Activated naive CD8-positive, alpha-beta T cell (primary cell): Measurements from ENCODE around the gene PDGFRB.

Experiments
- H3K27ac Mint-ChIP-seq: one replicate; pipeline ENCODE4 v1.8.0; 2021; ENCODE audit warnings: mixed read lengths
- H3K27me3 Mint-ChIP-seq: one replicate; pipeline ENCODE4 v1.8.0; 2021; ENCODE audit warnings: mixed read lengths
- H3K36me3 Mint-ChIP-seq: one replicate; pipeline ENCODE4 v1.8.0; 2021; ENCODE audit warnings: mixed read lengths
- H3K4me1 Mint-ChIP-seq: one replicate; pipeline ENCODE4 v1.8.0; 2021; ENCODE audit warnings: low read depth, mixed read lengths
- H3K4me3 Mint-ChIP-seq: one replicate; pipeline ENCODE4 v1.8.0; 2021; ENCODE audit warnings: mild to moderate bottlenecking, mixed read lengths
- H3K9me3 Mint-ChIP-seq: one replicate; pipeline ENCODE4 v1.8.0; 2021; ENCODE audit warnings: low read depth, mixed read lengths

Gene PDGFRB

DNA sequence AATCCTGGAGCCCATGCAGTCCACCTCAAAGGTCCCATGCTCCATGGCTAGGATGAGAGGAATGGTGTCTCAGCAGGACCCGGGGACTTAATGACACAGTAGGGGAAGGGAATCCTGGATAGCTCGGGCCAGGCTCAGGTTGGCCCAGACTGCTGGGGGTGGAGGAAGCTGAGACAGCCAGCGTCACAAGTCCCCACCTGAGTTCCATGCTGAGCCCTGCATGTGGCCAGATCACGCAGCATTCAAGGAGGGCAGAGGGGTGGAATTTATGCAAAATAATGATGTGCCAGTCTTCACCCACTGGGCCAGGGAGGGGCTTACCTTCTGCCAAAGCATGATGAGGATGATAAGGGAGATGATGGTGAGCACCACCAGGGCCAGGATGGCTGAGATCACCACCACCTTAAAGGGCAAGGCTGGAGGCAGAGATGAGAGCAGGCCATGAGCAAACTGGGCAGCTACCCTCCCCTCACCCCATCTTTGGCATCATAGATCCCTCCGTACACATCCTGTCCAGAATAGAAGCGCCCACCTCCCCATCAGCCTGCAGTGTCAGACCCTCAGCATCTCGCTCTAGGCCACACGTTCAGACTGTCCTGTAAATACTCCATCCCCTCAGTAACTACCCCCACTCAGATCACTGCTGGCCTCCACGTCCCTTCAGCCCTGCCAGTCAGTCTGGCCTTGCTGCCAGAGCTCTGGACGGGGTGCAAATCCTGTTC is 29.3 kb downstream of the PDGFRB start:
- Mint-ChIP-seq H3K4me3 (no peak overlapping the region), H3K27ac (no peak overlapping the region), H3K36me3 (no peaks in the 10 kb centered on the region), H3K9me3 (no peaks in the 10 kb centered on the region), H3K27me3 (no peaks in the 10 kb centered on the region), H3K4me1 (no peaks in the 10 kb centered on the region)

DNA sequence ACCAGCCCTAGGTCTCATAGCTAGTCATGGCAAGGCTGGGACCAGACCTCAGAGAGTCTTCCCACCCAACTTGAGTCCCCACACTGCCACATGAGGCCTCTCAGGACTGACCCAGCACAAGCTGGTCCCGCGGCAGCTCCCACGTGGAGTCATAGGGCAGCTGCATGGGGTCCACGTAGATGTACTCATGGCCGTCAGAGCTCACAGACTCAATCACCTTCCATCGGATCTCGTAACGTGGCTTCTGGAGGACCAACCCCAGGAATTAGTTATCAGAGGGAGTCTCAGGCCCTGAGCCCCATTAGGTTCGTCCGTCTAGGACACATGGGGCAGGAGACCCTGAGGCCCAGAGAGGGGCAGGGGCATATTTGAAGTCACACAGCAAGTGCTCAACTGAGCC is 30.3 kb downstream of the PDGFRB start:
- Mint-ChIP-seq H3K27ac (no peak overlapping the region), H3K4me1 (no peaks in the 10 kb centered on the region), H3K36me3 (no peaks in the 10 kb centered on the region), H3K4me3 (no peak overlapping the region), H3K27me3 (no peaks in the 10 kb centered on the region), H3K9me3 (no peaks in the 10 kb centered on the region)

DNA sequence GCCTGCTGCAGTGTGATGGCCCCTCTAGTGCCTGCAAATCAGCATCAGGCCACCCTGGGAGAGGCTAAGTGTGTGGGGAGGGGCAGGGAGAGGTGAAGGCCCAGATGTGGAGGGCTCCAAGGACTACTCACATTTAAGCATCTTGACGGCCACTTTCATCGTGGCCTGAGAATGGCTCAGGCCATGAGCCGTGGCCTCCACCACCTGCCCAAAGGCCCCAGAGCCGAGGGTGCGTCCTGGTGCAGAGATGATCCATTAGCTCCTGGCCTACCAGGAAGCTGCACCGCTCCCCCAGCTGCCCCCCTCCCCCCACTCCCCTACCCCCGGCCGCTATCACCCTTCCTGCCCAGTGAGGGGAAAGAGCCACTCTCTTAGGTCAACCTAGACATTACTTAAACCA is 31.0 kb downstream of the PDGFRB start:
- Mint-ChIP-seq H3K9me3 (no peaks in the 10 kb centered on the region), H3K4me1 (no peaks in the 10 kb centered on the region), H3K4me3 (no peak overlapping the region), H3K27me3 (no peaks in the 10 kb centered on the region), H3K36me3 (no peaks in the 10 kb centered on the region), H3K27ac (no peak overlapping the region)

DNA sequence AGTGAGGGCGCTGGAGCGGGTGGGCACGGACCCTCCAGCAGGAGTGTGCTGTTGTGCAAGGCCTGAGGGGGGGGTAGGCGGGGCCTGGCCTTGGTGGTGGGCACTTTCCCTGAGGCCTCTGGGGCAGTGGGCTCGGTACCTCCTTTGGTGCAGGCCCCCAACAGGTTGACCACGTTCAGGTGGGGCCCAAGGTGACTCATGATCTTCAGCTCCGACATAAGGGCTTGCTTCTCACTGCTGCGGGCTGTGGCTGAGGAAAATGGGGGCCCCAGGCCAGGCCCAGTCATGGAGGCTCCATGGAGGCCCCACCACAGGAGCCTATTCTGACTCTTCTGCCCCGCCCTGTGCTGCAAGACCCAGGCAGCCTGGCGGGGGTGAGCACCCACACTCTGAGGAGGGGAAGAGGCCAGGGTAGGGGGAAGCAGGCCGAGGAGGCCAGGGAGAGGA is 31.5 kb downstream of the PDGFRB start:
- no peaks in the 10 kb centered on the region for H3K36me3 Mint-ChIP-seq
- H3K4me1 Mint-ChIP-seq, result no peaks in the 10 kb centered on the region
- no peak overlapping the region for H3K27ac Mint-ChIP-seq
- no peaks in the 10 kb centered on the region for H3K9me3 Mint-ChIP-seq
- no peaks in the 10 kb centered on the region for H3K27me3 Mint-ChIP-seq
- no peak overlapping the region for H3K4me3 Mint-ChIP-seq

DNA sequence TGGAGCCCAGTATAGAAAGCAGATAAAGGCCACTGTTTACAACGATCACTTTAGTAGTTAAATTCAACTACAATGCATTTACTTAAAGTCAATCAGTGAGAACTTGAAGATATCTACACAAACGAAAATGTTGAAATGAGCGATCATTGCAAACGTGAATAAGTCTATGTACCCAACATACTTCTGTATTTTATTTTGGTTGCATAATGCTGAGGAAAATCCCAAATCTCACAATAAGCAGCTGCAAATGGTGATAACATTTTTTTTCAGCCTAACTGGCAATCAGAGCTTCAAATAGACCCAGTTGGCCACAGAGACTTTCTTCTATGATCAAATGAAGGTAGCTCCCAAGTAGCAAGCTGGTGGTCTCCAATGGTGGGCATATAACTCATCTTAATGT is 32.1 kb downstream of the PDGFRB start:
- Mint-ChIP-seq H3K36me3 (no peaks in the 10 kb centered on the region), H3K27ac (no peak overlapping the region), H3K9me3 (no peaks in the 10 kb centered on the region), H3K4me1 (no peaks in the 10 kb centered on the region), H3K4me3 (no peak overlapping the region), H3K27me3 (no peaks in the 10 kb centered on the region)

DNA sequence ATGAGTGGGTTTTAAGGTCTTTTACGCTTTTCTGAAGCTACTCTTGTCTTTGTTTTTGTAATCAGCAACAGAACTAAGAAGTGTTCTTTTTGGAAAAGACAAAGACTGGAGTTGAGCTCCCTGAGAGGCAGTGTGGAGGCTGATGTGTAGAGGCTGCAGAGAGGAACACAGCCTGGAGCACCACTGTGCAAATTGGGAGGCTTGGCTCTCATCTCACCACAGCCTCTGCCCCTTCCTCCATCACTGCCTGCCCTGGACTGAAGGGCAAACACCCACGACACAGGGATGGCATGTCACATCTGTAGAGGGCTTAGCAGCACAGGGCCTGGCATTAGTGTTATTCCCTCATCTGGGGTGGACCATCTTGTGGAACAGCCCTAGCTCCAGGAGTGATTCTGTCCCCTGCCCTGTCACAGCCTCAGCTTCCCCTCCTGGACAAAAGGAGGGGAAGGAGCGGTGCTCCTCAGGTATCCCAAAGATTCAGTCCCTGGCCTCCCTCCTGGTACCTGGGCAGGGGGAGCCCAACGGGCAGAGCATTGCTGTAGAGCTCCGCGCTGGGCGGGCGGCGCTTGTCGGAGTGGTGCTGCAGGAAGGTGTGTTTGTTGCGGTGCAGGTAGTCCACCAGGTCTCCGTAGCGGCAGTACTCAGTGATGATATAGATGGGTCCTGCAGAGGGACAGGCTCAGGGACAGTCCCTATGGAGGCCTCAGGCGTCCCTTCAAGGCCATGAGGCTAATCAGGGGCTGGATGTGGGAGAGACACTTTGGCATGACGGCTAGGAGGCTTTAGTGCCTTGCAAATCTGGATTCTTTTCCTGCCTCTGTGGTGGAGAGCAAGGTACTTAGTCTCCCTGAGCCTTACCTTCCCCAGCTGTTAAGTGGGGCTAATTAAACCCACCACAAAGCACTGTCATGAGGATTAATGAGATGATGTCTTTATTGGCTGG is 32.8 kb downstream of the PDGFRB start:
- H3K36me3 Mint-ChIP-seq, result no peaks in the 10 kb centered on the region
- H3K4me1 Mint-ChIP-seq, result no peaks in the 10 kb centered on the region
- H3K4me3 Mint-ChIP-seq, result no peak overlapping the region
- no peak overlapping the region for H3K27ac Mint-ChIP-seq
- no peaks in the 10 kb centered on the region for H3K27me3 Mint-ChIP-seq
- no peaks in the 10 kb centered on the region for H3K9me3 Mint-ChIP-seq

DNA sequence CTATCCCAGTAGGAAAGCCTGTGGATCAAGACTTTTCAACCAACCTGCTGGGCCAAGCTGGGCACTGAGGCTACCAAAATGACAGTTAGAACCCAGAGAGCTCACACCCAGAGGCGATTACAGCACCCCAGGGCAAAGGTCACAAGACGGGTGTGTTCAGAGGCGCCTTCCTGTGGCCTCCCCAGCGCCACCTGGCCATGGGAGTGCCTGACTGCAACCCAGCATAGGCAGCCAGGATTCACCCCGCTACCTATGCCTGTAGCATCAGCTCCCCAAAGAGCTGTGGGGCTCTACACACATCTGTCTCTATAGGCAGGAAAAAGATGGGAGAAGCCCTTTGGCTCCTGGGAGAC is 33.5 kb downstream of the PDGFRB start:
- Mint-ChIP-seq H3K4me3 (no peak overlapping the region), H3K9me3 (no peaks in the 10 kb centered on the region), H3K27ac (no peak overlapping the region), H3K27me3 (no peaks in the 10 kb centered on the region), H3K4me1 (no peaks in the 10 kb centered on the region), H3K36me3 (no peaks in the 10 kb centered on the region)

DNA sequence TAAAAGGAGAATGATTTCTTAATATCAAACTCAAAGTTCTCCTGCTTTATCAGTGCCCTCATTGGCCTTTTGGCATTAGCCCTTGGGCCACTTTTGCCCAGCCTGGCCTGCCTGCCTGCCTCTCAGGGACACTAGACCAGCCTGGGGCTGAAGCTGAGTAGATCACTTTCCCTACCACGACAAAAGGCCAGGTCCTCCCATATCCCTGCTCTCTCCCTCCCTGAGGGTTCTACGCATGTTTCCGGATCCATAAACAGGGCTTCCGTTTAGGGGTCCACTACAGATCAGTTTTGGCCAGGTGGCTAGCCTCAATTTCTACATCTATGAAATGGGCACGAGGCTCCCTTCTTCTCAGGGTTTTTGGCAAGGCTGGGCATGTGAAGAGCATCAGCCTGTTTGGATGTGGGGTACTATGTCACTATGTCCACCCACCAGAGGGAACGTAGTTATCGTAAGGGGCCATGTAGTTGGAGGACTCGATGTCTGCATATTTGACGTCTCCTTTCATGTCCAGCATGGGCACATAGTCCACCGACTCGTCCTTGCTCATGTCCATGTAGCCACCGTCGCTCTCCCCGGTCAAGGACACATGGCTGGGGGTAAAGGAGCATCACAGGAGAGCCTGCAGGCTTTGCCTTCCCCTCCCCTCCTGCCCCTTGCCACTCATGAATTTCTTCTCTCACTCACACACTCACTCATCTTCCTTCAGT is 34.0 kb downstream of the PDGFRB start:
- no peak overlapping the region for H3K4me3 Mint-ChIP-seq
- no peaks in the 10 kb centered on the region for H3K27me3 Mint-ChIP-seq
- H3K4me1 Mint-ChIP-seq, result no peaks in the 10 kb centered on the region
- H3K9me3 Mint-ChIP-seq, result no peaks in the 10 kb centered on the region
- H3K27ac Mint-ChIP-seq, result no peak overlapping the region
- H3K36me3 Mint-ChIP-seq, result no peaks in the 10 kb centered on the region

DNA sequence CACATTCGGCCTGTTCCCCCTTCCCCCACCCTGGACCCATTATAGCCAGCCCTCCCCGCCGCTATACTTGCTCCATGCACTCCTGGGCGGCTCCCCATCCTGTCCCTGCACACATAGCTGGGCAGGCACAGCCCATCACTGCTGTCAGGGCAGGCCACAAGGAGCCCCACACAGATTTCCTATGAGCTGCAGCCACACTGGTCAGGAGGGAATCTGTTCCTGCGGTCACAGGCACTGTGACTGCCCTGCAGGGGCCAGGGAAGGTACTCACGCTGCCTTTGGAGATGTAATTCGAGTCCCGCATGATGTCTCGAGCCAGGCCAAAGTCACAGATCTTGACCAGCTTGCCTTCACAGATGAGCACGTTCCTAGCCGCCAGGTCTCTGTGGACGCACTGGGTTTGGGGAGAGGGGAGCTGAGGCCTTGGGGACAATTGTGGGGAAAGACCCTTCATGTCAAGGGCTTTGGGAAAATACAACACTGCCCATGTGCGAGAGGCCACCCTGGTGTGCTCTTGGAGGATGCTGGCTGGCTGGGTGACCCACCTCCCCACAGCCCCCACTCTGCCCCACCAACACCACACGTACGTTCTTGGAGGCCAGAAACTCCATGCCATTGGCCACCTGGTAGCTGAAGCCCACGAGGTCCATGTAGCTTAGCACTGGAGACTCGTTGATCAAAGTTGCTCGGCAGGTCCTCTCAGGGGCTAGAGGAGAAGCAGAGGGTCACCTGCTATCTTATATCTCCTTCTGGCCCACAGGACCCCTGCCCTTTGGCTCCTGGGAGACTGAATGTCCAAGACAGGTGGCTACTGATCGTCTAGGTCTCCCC is 34.8 kb downstream of the PDGFRB start:
- H3K27me3 Mint-ChIP-seq, result no peaks in the 10 kb centered on the region
- no peaks in the 10 kb centered on the region for H3K36me3 Mint-ChIP-seq
- no peaks in the 10 kb centered on the region for H3K4me1 Mint-ChIP-seq
- H3K27ac Mint-ChIP-seq, result no peak overlapping the region
- H3K9me3 Mint-ChIP-seq, result no peaks in the 10 kb centered on the region
- H3K4me3 Mint-ChIP-seq, result no peak overlapping the region

DNA sequence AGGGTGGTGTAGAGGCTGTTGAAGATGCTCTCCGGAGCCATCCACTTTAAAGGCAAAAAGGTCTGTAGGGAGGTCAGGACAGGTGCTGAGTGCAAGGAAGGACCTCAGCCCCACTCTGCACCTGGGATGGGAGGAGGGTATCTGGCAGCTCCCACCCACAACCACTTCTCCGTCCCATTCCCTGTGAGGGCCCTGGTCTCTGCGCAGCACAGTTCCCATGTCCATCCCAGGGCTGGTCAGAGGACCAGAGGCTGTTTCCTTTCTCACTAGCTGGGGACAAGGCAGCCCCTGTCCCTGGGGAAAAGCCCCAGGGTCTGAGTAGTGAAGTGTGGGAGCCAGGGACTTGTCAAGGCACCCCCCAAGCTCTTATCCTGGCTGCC is 35.6 kb downstream of the PDGFRB start:
- no peaks in the 10 kb centered on the region for H3K36me3 Mint-ChIP-seq
- no peak overlapping the region for H3K27ac Mint-ChIP-seq
- H3K4me3 Mint-ChIP-seq, result no peak overlapping the region
- H3K9me3 Mint-ChIP-seq, result no peaks in the 10 kb centered on the region
- no peaks in the 10 kb centered on the region for H3K27me3 Mint-ChIP-seq
- H3K4me1 Mint-ChIP-seq, result no peaks in the 10 kb centered on the region

DNA sequence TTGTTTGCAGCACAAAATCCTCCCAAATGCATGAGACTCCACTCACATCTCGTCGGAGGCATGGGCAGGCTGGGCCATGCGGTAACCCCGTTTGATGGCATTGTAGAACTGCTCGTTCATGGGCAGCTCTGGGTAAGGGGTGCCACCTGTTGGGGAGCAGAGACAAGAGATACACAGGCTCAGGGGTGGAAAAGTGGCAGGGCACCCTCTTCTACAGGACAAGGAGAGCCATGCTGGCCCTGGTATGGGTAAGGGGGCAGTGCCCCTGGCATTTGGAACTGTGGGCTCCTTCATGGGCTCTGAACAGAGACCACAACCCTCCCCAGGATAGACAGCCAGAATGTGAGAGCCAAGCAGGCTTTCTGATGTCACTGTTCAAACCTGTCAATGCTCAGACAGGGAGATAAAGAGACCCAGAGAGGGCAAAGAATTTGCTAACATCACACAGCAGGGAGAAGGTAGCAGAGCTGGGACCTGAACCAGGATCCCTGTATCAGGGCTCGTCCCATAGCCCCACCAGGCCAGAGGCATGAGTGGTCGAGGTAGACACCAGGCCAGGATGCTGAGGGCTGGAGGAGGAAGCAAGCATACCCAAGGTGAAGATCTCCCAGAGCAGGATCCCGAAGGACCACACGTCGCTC is 36.1 kb downstream of the PDGFRB start:
- Mint-ChIP-seq H3K36me3 (no peaks in the 10 kb centered on the region), H3K4me1 (no peaks in the 10 kb centered on the region), H3K4me3 (no peak overlapping the region), H3K27ac (no peak overlapping the region), H3K9me3 (no peaks in the 10 kb centered on the region), H3K27me3 (no peaks in the 10 kb centered on the region)

DNA sequence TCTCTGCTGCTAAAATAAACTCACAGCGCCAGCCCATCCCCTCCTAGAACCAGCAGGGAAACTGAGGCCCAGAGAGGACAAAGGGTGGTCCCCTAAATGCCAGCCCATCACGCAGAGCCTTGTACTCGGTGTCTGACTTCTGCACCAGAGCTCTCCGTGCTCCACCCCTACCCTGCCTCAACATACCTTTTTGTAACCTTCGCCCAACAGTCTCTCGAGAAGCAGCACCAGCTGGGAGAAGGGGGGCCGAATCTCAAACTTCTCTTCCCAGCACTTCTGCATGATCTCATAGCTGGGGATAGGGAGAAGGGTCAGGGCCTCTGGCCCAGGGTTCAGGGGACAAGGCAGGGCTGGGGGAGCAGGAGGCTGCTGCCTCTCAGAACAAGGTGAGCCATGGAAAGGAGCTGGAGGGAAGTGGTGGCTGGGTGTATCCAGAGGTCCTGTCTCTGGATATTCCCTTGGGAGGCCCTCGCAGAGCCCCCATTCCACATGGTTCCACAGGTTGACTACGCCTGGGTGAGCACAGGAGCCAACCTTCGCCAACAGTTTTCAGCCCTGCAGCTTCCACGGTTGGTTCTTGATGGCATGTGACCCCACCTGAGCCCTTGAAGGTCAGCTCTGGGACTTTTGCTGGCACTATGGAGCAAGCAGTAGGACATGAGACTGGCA is 37.0 kb downstream of the PDGFRB start:
- H3K9me3 Mint-ChIP-seq, result no peaks in the 10 kb centered on the region
- no peaks in the 10 kb centered on the region for H3K4me1 Mint-ChIP-seq
- no peak overlapping the region for H3K27ac Mint-ChIP-seq
- H3K4me3 Mint-ChIP-seq, result no peak overlapping the region
- H3K36me3 Mint-ChIP-seq, result no peaks in the 10 kb centered on the region
- no peaks in the 10 kb centered on the region for H3K27me3 Mint-ChIP-seq

DNA sequence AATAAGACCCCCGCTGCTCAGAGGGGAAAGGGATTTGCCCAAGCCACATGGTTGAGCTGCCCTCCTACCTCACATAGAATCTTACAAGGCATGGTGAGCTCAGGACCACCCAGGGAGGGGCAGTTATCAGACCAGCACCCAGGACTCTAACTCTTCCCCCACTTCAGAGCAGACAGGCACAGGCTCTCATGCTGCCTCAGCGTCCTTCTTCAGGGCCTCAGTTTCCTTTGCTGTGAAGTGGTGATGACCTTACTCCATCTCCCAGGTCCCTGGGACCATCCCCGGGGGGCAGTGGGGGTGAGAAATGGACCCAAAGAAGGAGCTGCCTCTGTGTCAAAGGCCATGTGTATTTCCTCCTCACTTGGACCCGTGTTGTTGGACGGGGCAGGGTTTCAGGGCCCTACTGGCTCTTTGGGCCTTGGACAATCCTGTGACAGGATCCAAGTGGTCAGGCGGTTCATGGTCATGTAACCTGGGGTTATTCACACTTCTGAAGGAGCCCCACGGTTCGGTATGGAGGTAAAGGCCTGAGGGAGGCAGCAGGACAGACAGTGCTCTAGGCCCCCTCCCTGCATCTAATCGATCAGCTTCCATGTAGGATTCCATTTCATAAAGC is 37.6 kb downstream of the PDGFRB start:
- Mint-ChIP-seq H3K4me1 (no peaks in the 10 kb centered on the region), H3K27ac (no peak overlapping the region), H3K27me3 (no peaks in the 10 kb centered on the region), H3K9me3 (no peaks in the 10 kb centered on the region), H3K36me3 (no peaks in the 10 kb centered on the region), H3K4me3 (no peak overlapping the region)
